ENCODE results near the gene LRRC27.

- no peak for TF ChIP-seq CTCF (IDR thresholded peaks at IDR 0.05; ENCODE audit: low read depth, low read length)
- no peak for TF ChIP-seq EZH2phosphoT487 (IDR thresholded peaks at IDR 0.05; ENCODE audit: low read depth)
Observed at GRCh38 chr10:132359305-132360040, 27.5 kb downstream of the LRRC27 start.

Data from OCI-LY3 (cell line).